ENCODE data around the gene TSPAN32.
A peak's percentile ranks its signal among the peaks of the same experiment; 100 is the strongest.

The TSPAN32 gene

GRCh38 chr11:2268729-2269600 is 32.8 kb upstream of the TSPAN32 start:
- no peak overlapping the region for H3K27ac ChIP-seq (ENCODE audit: low read depth, low read length)

GRCh38 chr11:2269601-2270321 is 32.1 kb upstream of the TSPAN32 start:
- Histone ChIP-seq H3K9ac (ENCODE audit: low read length) (no peak overlapping the region), H3K9me3 (ENCODE audit: low read length) (no peaks in the 10 kb centered on the region), H3K4me1 (ENCODE audit: insufficient read depth, low read length) (no peaks in the 10 kb centered on the region)

More at GRCh38 chr11:2268729-2269600, 32.8 kb upstream of the TSPAN32 start:
- Histone ChIP-seq H3K4me1 (ENCODE audit: insufficient read depth, low read length) (no peaks in the 10 kb centered on the region), H3K9ac (ENCODE audit: low read length) (no peak overlapping the region), H3K9me3 (ENCODE audit: low read length) (no peaks in the 10 kb centered on the region), H3K4me3 (ENCODE audit: low read depth in 1 of 2, low read length in 2 of 2) (peak overlapping the region; percentile 38 to 43), H3K27me3 (ENCODE audit: control insufficient read depth in 1 of 2, insufficient read depth in 2 of 2, low read length in 2 of 2) (peaks cover 4 to 50% of the 10 kb centered on the region in 2 donors), H3K36me3 (ENCODE audit: insufficient read depth, low read length) (no peaks in the 10 kb centered on the region)

GRCh38 chr11:2270322-2271076 is 31.3 kb upstream of the TSPAN32 start, which contains the start of gene ASCL2:
ASCL2 (minus strand) TSS chr11:2270588; CDS start chr11:2270332, 256 bp downstream.
- Histone ChIP-seq H3K36me3 (ENCODE audit: insufficient read depth, low read length) (no peaks in the 10 kb centered on the region), H3K27ac (ENCODE audit: low read depth, low read length) (no peak within 1 kb of the TSS), H3K9ac (ENCODE audit: low read length) (no peak within 1 kb of the TSS), H3K27me3 (ENCODE audit: control insufficient read depth in 1 of 2, insufficient read depth in 2 of 2, low read length in 2 of 2) (peaks cover 4 to 52% of the 10 kb centered on the region in 2 donors), H3K9me3 (ENCODE audit: low read length) (no peaks in the 10 kb centered on the region), H3K4me3 (ENCODE audit: low read depth in 1 of 2, low read length in 2 of 2) (peak within 1 kb of the TSS; percentile 38 to 43), H3K4me1 (ENCODE audit: insufficient read depth, low read length) (no peaks in the 10 kb centered on the region)

More at GRCh38 chr11:2269601-2270321, 32.1 kb upstream of the TSPAN32 start:
- Histone ChIP-seq H3K27ac (ENCODE audit: low read depth, low read length) (no peak overlapping the region), H3K4me3 (ENCODE audit: low read depth in 1 of 2, low read length in 2 of 2) (peak overlapping the region; percentile 38 to 43), H3K36me3 (ENCODE audit: insufficient read depth, low read length) (no peaks in the 10 kb centered on the region), H3K27me3 (ENCODE audit: control insufficient read depth in 1 of 2, insufficient read depth in 2 of 2, low read length in 2 of 2) (peaks cover 4 to 50% of the 10 kb centered on the region in 2 donors)

- H3K4me3 ChIP-seq (ENCODE audit: low read depth in 1 of 2, low read length in 2 of 2) = no peak overlapping the region
- H3K27ac ChIP-seq (ENCODE audit: low read depth, low read length) = no peak overlapping the region
- H3K4me1 ChIP-seq (ENCODE audit: insufficient read depth, low read length) = no peaks in the 10 kb centered on the region
- H3K36me3 ChIP-seq (ENCODE audit: insufficient read depth, low read length) = no peaks in the 10 kb centered on the region
- H3K9me3 ChIP-seq (ENCODE audit: low read length) = no peaks in the 10 kb centered on the region
- H3K27me3 ChIP-seq (ENCODE audit: control insufficient read depth in 1 of 2, insufficient read depth in 2 of 2, low read length in 2 of 2) = peaks cover 4 to 54% of the 10 kb centered on the region in 2 donors
- no peak overlapping the region for H3K9ac ChIP-seq (ENCODE audit: low read length)
These were observed 30.8 kb upstream of the TSPAN32 start for GRCh38 chr11:2271077-2271326.

GRCh38 chr11:2271327-2272227 is 30.2 kb upstream of the TSPAN32 start:
- H3K4me1 ChIP-seq (ENCODE audit: insufficient read depth, low read length) = no peaks in the 10 kb centered on the region
- H3K27me3 ChIP-seq (ENCODE audit: control insufficient read depth in 1 of 2, insufficient read depth in 2 of 2, low read length in 2 of 2) = peaks cover 4 to 54% of the 10 kb centered on the region in 2 donors
- no peak overlapping the region for H3K9ac ChIP-seq (ENCODE audit: low read length)
- H3K27ac ChIP-seq (ENCODE audit: low read depth, low read length) = no peak overlapping the region
- H3K9me3 ChIP-seq (ENCODE audit: low read length) = no peaks in the 10 kb centered on the region
- no peak overlapping the region for H3K4me3 ChIP-seq (ENCODE audit: low read depth in 1 of 2, low read length in 2 of 2)
- no peaks in the 10 kb centered on the region for H3K36me3 ChIP-seq (ENCODE audit: insufficient read depth, low read length)

GRCh38 chr11:2272228-2272945 is 29.4 kb upstream of the TSPAN32 start:
- no peaks in the 10 kb centered on the region for H3K36me3 ChIP-seq (ENCODE audit: insufficient read depth, low read length)
- H3K27ac ChIP-seq (ENCODE audit: low read depth, low read length) = no peak overlapping the region
- no peak overlapping the region for H3K9ac ChIP-seq (ENCODE audit: low read length)
- peaks cover 4 to 53% of the 10 kb centered on the region in 2 donors for H3K27me3 ChIP-seq (ENCODE audit: control insufficient read depth in 1 of 2, insufficient read depth in 2 of 2, low read length in 2 of 2)
- no peaks in the 10 kb centered on the region for H3K4me1 ChIP-seq (ENCODE audit: insufficient read depth, low read length)
- H3K9me3 ChIP-seq (ENCODE audit: low read length) = no peaks in the 10 kb centered on the region
- no peak overlapping the region for H3K4me3 ChIP-seq (ENCODE audit: low read depth in 1 of 2, low read length in 2 of 2)

GRCh38 chr11:2272946-2273280 is 28.9 kb upstream of the TSPAN32 start:
- H3K9ac ChIP-seq (ENCODE audit: low read length) = no peak overlapping the region
- no peak overlapping the region for H3K4me3 ChIP-seq (ENCODE audit: low read depth in 1 of 2, low read length in 2 of 2)
- no peaks in the 10 kb centered on the region for H3K4me1 ChIP-seq (ENCODE audit: insufficient read depth, low read length)
- H3K27me3 ChIP-seq (ENCODE audit: control insufficient read depth in 1 of 2, insufficient read depth in 2 of 2, low read length in 2 of 2) = peaks cover 4 to 48% of the 10 kb centered on the region in 2 donors
- H3K27ac ChIP-seq (ENCODE audit: low read depth, low read length) = no peak overlapping the region
- no peaks in the 10 kb centered on the region for H3K36me3 ChIP-seq (ENCODE audit: insufficient read depth, low read length)
- H3K9me3 ChIP-seq (ENCODE audit: low read length) = no peaks in the 10 kb centered on the region

- no peaks in the 10 kb centered on the region for H3K9me3 ChIP-seq (ENCODE audit: low read length)
- H3K4me1 ChIP-seq (ENCODE audit: insufficient read depth, low read length) = no peaks in the 10 kb centered on the region
- no peak overlapping the region for H3K4me3 ChIP-seq (ENCODE audit: low read depth in 1 of 2, low read length in 2 of 2)
- H3K36me3 ChIP-seq (ENCODE audit: insufficient read depth, low read length) = no peaks in the 10 kb centered on the region
- H3K27me3 ChIP-seq (ENCODE audit: control insufficient read depth in 1 of 2, insufficient read depth in 2 of 2, low read length in 2 of 2) = peaks cover 3 to 44% of the 10 kb centered on the region in 2 donors
- no peak overlapping the region for H3K27ac ChIP-seq (ENCODE audit: low read depth, low read length)
- H3K9ac ChIP-seq (ENCODE audit: low read length) = no peak overlapping the region
These were observed 28.5 kb upstream of the TSPAN32 start for GRCh38 chr11:2273311-2273710.

GRCh38 chr11:2273771-2274170 is 28.0 kb upstream of the TSPAN32 start:
- Histone ChIP-seq H3K36me3 (ENCODE audit: insufficient read depth, low read length) (no peaks in the 10 kb centered on the region), H3K9me3 (ENCODE audit: low read length) (no peaks in the 10 kb centered on the region), H3K27me3 (ENCODE audit: control insufficient read depth in 1 of 2, insufficient read depth in 2 of 2, low read length in 2 of 2) (peaks cover 0 to 39% of the 10 kb centered on the region in 2 donors), H3K27ac (ENCODE audit: low read depth, low read length) (no peak overlapping the region), H3K4me3 (ENCODE audit: low read depth in 1 of 2, low read length in 2 of 2) (no peak overlapping the region), H3K9ac (ENCODE audit: low read length) (no peak overlapping the region), H3K4me1 (ENCODE audit: insufficient read depth, low read length) (no peaks in the 10 kb centered on the region)
